ENCODE results near the gene TCP11. TPM values are rescaled to one million over a fixed set of nuclear protein-coding genes. Genes with fewer than 3 reads are reported as not detected.
A peak's percentile ranks its signal among the peaks of the same experiment; 100 is the strongest.

Gene TCP11
- total RNA-seq, 1 experiment from 2014 or later, result not detected

DNA sequence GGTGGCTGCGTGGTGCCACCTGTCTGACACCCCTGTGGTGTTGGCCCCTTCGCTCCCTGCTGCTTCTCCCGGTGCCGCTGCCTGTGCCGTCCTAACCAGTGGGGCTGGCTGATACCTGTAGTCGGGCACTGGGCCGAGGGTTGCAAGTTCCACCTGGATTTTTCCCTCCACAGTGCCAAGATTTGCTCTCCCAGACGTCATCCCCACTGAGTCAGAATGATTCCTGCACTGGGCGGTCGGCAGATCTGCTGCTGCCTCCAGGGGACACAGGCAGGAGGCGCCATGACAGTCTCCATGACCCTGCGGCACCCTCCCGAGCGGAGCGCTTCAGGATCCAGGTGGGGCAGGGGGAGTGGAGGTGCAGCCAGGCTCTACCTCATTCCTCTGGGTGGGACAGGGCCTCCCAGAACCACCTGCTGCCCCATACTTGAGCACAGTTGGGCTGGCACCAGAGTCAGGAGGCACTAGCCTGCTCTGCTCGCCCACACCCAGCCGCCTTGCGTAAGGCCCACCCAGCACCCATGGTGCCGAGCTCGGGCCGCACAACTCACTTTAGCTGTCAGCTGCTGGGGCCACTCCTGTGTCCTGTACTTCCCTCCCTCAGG is 60.2 kb downstream of the TCP11 start:
- Histone ChIP-seq H4K8ac (replicated peaks; ENCODE audit: insufficient read length, low read depth, low read length) (no peak overlapping the region), H3T11ph (ENCODE audit: low read length) (no peak overlapping the region), H4K20me1 (ENCODE audit: control insufficient read depth, insufficient read depth, insufficient read length) (no peaks in the 10 kb centered on the region), H2AFZ (ENCODE audit: low read length) (no peak overlapping the region), H3K23me2 (ENCODE audit: insufficient read length, low read depth, low read length, poor library complexity, severe bottlenecking) (no peaks in the 10 kb centered on the region), H3K79me1 (ENCODE audit: insufficient read depth, low read depth, low read length, poor library complexity, severe bottlenecking) (no peaks in the 10 kb centered on the region), H3K4ac (ENCODE audit: low read depth, low read length) (no peak overlapping the region), H2BK5ac (ENCODE audit: insufficient read length, low read length) (no peak overlapping the region), H3K4me1 (ENCODE audit: insufficient read depth, low read length) (no peaks in the 10 kb centered on the region), H2BK15ac (ENCODE audit: low read depth, low read length) (no peak overlapping the region), H3K4me2 (ENCODE audit: insufficient read depth, insufficient read length, low read length) (no peak overlapping the region), H3K79me2 (ENCODE audit: insufficient read depth, low read length) (no peaks in the 10 kb centered on the region), H3K9ac (ENCODE audit: extremely low read depth, insufficient read length, low read length) (no peak overlapping the region), H3K27me3 (ENCODE audit: insufficient read depth, low read length) (no peaks in the 10 kb centered on the region), H3K56ac (ENCODE audit: insufficient read length, low read depth, low read length) (no peak overlapping the region), H3K9me3 (ENCODE audit: control insufficient read depth, low read depth, low read length) (no peaks in the 10 kb centered on the region), H3K14ac (ENCODE audit: insufficient read depth, low read length) (no peak overlapping the region), H3K23ac (ENCODE audit: insufficient read length, low read depth, low read length) (no peak overlapping the region), H3K18ac (ENCODE audit: insufficient read length, low read depth, low read length) (no peak overlapping the region), H2AK5ac (ENCODE audit: insufficient read length, low read length) (no peak overlapping the region), H4K5ac (ENCODE audit: insufficient read length, low read depth, low read length) (no peak overlapping the region), H2BK20ac (ENCODE audit: low read depth, low read length, poor library complexity, severe bottlenecking) (no peak overlapping the region), H2BK12ac (ENCODE audit: insufficient read length, low read depth, low read length) (no peak overlapping the region), H4K91ac (ENCODE audit: insufficient read length, low read depth, low read length) (no peak overlapping the region), H3K27ac (ENCODE audit: insufficient read length, low read depth, low read length) (no peak overlapping the region), H2BK120ac (ENCODE audit: low read depth, low read length, poor library complexity, severe bottlenecking) (no peak overlapping the region)
- WGBS (ENCODE audit: extremely low coverage, insufficient read length, low lambda C conversion rate), result no CpG with 5 or more reads among the region's 21 CpGs
- Mint-ChIP-seq H3K4me1 (peaks cover 18 to 23% of the 10 kb centered on the region in 2 experiments), H3K9me3 (no peaks in the 10 kb centered on the region; a peak in 1 of 5 replicates), H3K27me3 (ENCODE audit: low read depth) (no peaks in the 10 kb centered on the region), H3K36me3 (ENCODE audit: insufficient read depth in 1 of 3, low read depth in 3 of 3) (peaks cover 11 to 48% (median 48%) of the 10 kb centered on the region in 3 experiments), H3K27ac (peak overlapping the region; percentile 84 to 95 (median 94); a peak in 4 of 7 replicates), H3K4me3 (no peak overlapping the region)
- DNase-seq, result no peak
- TF ChIP-seq, protein P1, sequence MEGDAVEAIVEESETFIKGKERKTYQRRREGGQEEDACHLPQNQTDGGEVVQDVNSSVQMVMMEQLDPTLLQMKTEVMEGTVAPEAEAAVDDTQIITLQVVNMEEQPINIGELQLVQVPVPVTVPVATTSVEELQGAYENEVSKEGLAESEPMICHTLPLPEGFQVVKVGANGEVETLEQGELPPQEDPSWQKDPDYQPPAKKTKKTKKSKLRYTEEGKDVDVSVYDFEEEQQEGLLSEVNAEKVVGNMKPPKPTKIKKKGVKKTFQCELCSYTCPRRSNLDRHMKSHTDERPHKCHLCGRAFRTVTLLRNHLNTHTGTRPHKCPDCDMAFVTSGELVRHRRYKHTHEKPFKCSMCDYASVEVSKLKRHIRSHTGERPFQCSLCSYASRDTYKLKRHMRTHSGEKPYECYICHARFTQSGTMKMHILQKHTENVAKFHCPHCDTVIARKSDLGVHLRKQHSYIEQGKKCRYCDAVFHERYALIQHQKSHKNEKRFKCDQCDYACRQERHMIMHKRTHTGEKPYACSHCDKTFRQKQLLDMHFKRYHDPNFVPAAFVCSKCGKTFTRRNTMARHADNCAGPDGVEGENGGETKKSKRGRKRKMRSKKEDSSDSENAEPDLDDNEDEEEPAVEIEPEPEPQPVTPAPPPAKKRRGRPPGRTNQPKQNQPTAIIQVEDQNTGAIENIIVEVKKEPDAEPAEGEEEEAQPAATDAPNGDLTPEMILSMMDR (conservative IDR thresholded peaks at IDR 0.05), result no peak
